Right lobe of liver (tissue), 6 donors: ENCODE data around the gene RNF214. TPM values are rescaled to one million over a fixed set of nuclear protein-coding genes. Genes with fewer than 3 reads are reported as not detected.
A peak's percentile ranks its signal among the peaks of the same experiment; 100 is the strongest.

Experiments
- ATAC-seq, 4 donors: fragments of 200-7000 bp; cut with Tn5 transposase; one replicate each; pipeline ENCODE4 v1.9.1; 2020; ENCODE audit warnings: mild to moderate bottlenecking in 4 of 4, moderate library complexity in 4 of 4
- DNase-seq, 3 donors: peaks; one replicate each; pipeline ENCODE4 v3.0.0-alpha.2; 2020
- H3K27ac ChIP-seq, 3 donors: fragments of 200-600 bp; one replicate each; pipeline ENCODE4 v1.8.0; 2022
- H3K27me3 ChIP-seq, 2 donors: fragments of 200-600 bp; one replicate each; pipeline ENCODE4 v1.8.0; 2022
- H3K36me3 ChIP-seq, 4 donors: fragments of 200-600 bp; sonication (generic) in 1 of 4; one replicate each; pipeline versions ENCODE4 v1.5.1 to v1.8.0; 2017 to 2022; ENCODE audit warnings: control low read depth in 1 of 4
- H3K4me1 ChIP-seq, 4 donors: fragments of 200-600 bp; sonication (generic) in 1 of 4; one replicate each; pipeline versions ENCODE4 v1.5.1 to v1.8.0; 2017 to 2022; ENCODE audit warnings: control low read depth in 1 of 4
- H3K4me3 ChIP-seq, 3 donors: fragments of 200-600 bp; one replicate each; pipeline ENCODE4 v1.8.0; 2022
- H3K9me3 ChIP-seq, 4 donors: fragments of 200-600 bp; sonication (generic) in 1 of 4; one replicate each; pipeline versions ENCODE4 v1.5.1 to v1.8.0; 2017 to 2022; ENCODE audit warnings: control low read depth in 1 of 4
- CTCF ChIP-seq, 4 donors: fragments of 200-600 bp in 3 of 4; fragments of 450-650 bp in 1 of 4; IDR thresholded peaks; one replicate each; pipeline versions ENCODE4 v1.5.1 to v1.8.0; 2016 to 2022; ENCODE audit warnings: antibody characterized with exemption in 4 of 4, mild to moderate bottlenecking in 2 of 4
- POLR2A ChIP-seq: fragments of 450-650 bp; IDR thresholded peaks from one replicate; pipeline ENCODE4 v1.6.1; 2017; ENCODE audit warnings: antibody characterized with exemption, mild to moderate bottlenecking
- WGBS: methylation state at CpG from one replicate; pipeline ENCODE4 v1.1.6; 2018; ENCODE audit warnings: low coverage, low lambda C conversion rate; ENCODE audit not compliant: insufficient coverage; ENCODE audit errors: missing lambda C conversion rate; 5-methylcytosine and 5-hydroxymethylcytosine counted together
- intact Hi-C, 2 donors: fragments of 100-400 bp; cut with DNase I; formaldehyde crosslinking; loops; one replicate each; pipeline versions ENCODE4 v1.11.2 to v1.14.1; 2022
- total RNA-seq, 6 experiments: library from RNA; depleted of rRNA in 2 of 6; stranded (reverse); fragments of >200 nt in 2 of 6; fragmentation: NEBNext Ultra II Directional in 3 of 6; extraction: Animal tissue kit (Norgen Biotek cat#: 25700) in 3 of 6; gene quantifications; one replicate each; pipeline versions ENCODE4 v1.1.0 to v1.2.4, GENCODE V29; 2016 to 2023
- donor health status: DM: no; HTN: yes; CAD: no.
- donor health status: DM: no; HTN: no; CAD: no.
- donor health status: DM: no; HTN: no; CAD: no.
- donor health status: DM: no; HTN: yes; CAD: no.
- donor health status: DM: no; HTN: yes; CAD: no.

RNF214 gene
- total RNA-seq, 6 experiments from 2014 or later = 5.6 to 9.4 (median 7.3) TPM

GRCh38 chr11:117186431-117186761 lies 46.1 kb upstream of the RNF214 start:
- no peaks in the 10 kb centered on the region for H3K9me3 ChIP-seq
- intact Hi-C loops = no loop called here
- 92% methylated on average over 2 of the region's 4 CpGs for WGBS
- peak; percentile 12 to 37 (median 23) for DNase-seq
- peaks cover 0 to 65% (median 23%) of the 10 kb centered on the region in 4 donors for H3K36me3 ChIP-seq
- no peaks in the 10 kb centered on the region for H3K4me1 ChIP-seq
- TF ChIP-seq CTCF (IDR thresholded peaks at IDR 0.05) (no peak), POLR2A (no peak)
- H3K27ac ChIP-seq = no peak overlapping the region
- no peak for ATAC-seq
- H3K4me3 ChIP-seq = no peak overlapping the region
- H3K27me3 ChIP-seq = no peaks in the 10 kb centered on the region

- 70% methylated on average over 3 of the region's 6 CpGs for WGBS
- H3K36me3 ChIP-seq = peaks cover 0 to 67% (median 25%) of the 10 kb centered on the region in 4 donors
- H3K4me1 ChIP-seq = no peaks in the 10 kb centered on the region
- TF ChIP-seq POLR2A (no peak), CTCF (IDR thresholded peaks at IDR 0.05) (no peak)
- no peaks in the 10 kb centered on the region for H3K27me3 ChIP-seq
- no peak overlapping the region for H3K27ac ChIP-seq
- no peaks in the 10 kb centered on the region for H3K9me3 ChIP-seq
- no peak overlapping the region for H3K4me3 ChIP-seq
- intact Hi-C loops = no loop called here
- ATAC-seq = no peak
- peak; percentile 9 to 35 (median 28) for DNase-seq
These were observed 45.5 kb upstream of the RNF214 start for GRCh38 chr11:117187007-117187406.

GRCh38 chr11:117187428-117187798 lies 45.1 kb upstream of the RNF214 start:
- H3K4me1 ChIP-seq = no peaks in the 10 kb centered on the region
- intact Hi-C loops = no loop called here
- no peaks in the 10 kb centered on the region for H3K9me3 ChIP-seq
- H3K4me3 ChIP-seq = no peak overlapping the region
- DNase-seq (peak; percentile 14 to 37 (median 32)), ATAC-seq (no peak)
- TF ChIP-seq CTCF (IDR thresholded peaks at IDR 0.05) (no peak), POLR2A (no peak)
- H3K27ac ChIP-seq = no peak overlapping the region
- H3K36me3 ChIP-seq = peaks cover 0 to 67% (median 26%) of the 10 kb centered on the region in 4 donors
- no peaks in the 10 kb centered on the region for H3K27me3 ChIP-seq
- WGBS = no CpG with 5 or more reads among the region's 13 CpGs

- WGBS = no CpG with 5 or more reads among the region's 16 CpGs
- TF ChIP-seq POLR2A = no peak
- TF ChIP-seq CTCF (IDR thresholded peaks at IDR 0.05) = no peak
- peaks cover 0 to 67% (median 26%) of the 10 kb centered on the region in 4 donors for H3K36me3 ChIP-seq
- H3K4me3 ChIP-seq = no peak overlapping the region
- H3K27ac ChIP-seq = no peak overlapping the region
- H3K9me3 ChIP-seq = no peaks in the 10 kb centered on the region
- no peak for ATAC-seq
- H3K27me3 ChIP-seq = no peaks in the 10 kb centered on the region
- intact Hi-C loops = no loop called here
- peak in 2 of 3 donors; percentile 14 to 45 for DNase-seq
- no peaks in the 10 kb centered on the region for H3K4me1 ChIP-seq
These were observed 44.5 kb upstream of the RNF214 start for GRCh38 chr11:117187799-117188481.
